Nephron (organoid): Measurements from ENCODE around the gene STAT4.

Experiments used
- H3K27ac Mint-ChIP-seq, 3 experiments: 2 replicates each; pipeline ENCODE4 v1.8.0; 2020; ENCODE audit warnings: mixed read lengths in 3 of 3, mild to moderate bottlenecking in 2 of 3, moderate library complexity in 1 of 3
- H3K27me3 Mint-ChIP-seq: 2 replicates; pipeline ENCODE4 v1.8.0; 2021; ENCODE audit warnings: low read depth, mild to moderate bottlenecking, moderate library complexity, mixed read lengths
- H3K36me3 Mint-ChIP-seq: 2 replicates; pipeline ENCODE4 v1.8.0; 2020; ENCODE audit warnings: low read depth, mixed read lengths
- H3K4me1 Mint-ChIP-seq: 2 replicates; pipeline ENCODE4 v1.8.0; 2020; ENCODE audit warnings: mixed read lengths
- H3K4me3 Mint-ChIP-seq, 3 experiments: 2 replicates each; pipeline ENCODE4 v1.8.0; 2020; ENCODE audit warnings: mild to moderate bottlenecking in 3 of 3, mixed read lengths in 3 of 3, moderate library complexity in 2 of 3
- H3K9me3 Mint-ChIP-seq: 2 replicates; pipeline ENCODE4 v1.8.0; 2020; ENCODE audit warnings: mixed read lengths
- CTCF ChIP-seq, 3 experiments: fragments of 200-600 bp; sonication (generic); IDR thresholded peaks; one replicate each; pipeline ENCODE4 v1.5.0; 2021; ENCODE audit warnings: antibody characterized with exemption in 3 of 3; ENCODE audit not compliant: unreplicated experiment in 3 of 3

Gene STAT4

GRCh38 chr2:191064590-191064989 lies 86.2 kb downstream of the STAT4 start:
- Mint-ChIP-seq H3K9me3 (no peaks in the 10 kb centered on the region), H3K4me1 (no peaks in the 10 kb centered on the region), H3K27me3 (no peaks in the 10 kb centered on the region), H3K4me3 (no peak overlapping the region), H3K36me3 (no peaks in the 10 kb centered on the region), H3K27ac (no peak overlapping the region)
- no peak for TF ChIP-seq CTCF (IDR thresholded peaks at IDR 0.05; ENCODE audit: unreplicated experiment in 3 of 3)

GRCh38 chr2:191063584-191063983 lies 87.2 kb downstream of the STAT4 start:
- H3K36me3 Mint-ChIP-seq, result no peaks in the 10 kb centered on the region
- H3K4me1 Mint-ChIP-seq, result no peaks in the 10 kb centered on the region

GRCh38 chr2:191061381-191061980 lies 89.3 kb downstream of the STAT4 start:
- H3K9me3 Mint-ChIP-seq, result no peaks in the 10 kb centered on the region
- H3K4me1 Mint-ChIP-seq, result no peaks in the 10 kb centered on the region

More at GRCh38 chr2:191063584-191063983, 87.2 kb downstream of the STAT4 start:
- H3K4me3 Mint-ChIP-seq, result no peak overlapping the region
- no peak overlapping the region for H3K27ac Mint-ChIP-seq
- H3K9me3 Mint-ChIP-seq, result no peaks in the 10 kb centered on the region
- no peaks in the 10 kb centered on the region for H3K27me3 Mint-ChIP-seq
- TF ChIP-seq CTCF (IDR thresholded peaks at IDR 0.05; ENCODE audit: unreplicated experiment in 3 of 3), result no peak

GRCh38 chr2:191059308-191059707 lies 91.5 kb downstream of the STAT4 start:
- Mint-ChIP-seq H3K36me3 (no peaks in the 10 kb centered on the region), H3K4me3 (no peak overlapping the region), H3K9me3 (no peaks in the 10 kb centered on the region), H3K27ac (no peak overlapping the region), H3K27me3 (no peaks in the 10 kb centered on the region), H3K4me1 (no peaks in the 10 kb centered on the region)
- no peak for TF ChIP-seq CTCF (IDR thresholded peaks at IDR 0.05; ENCODE audit: unreplicated experiment in 3 of 3)

More at GRCh38 chr2:191061381-191061980, 89.3 kb downstream of the STAT4 start:
- no peak for TF ChIP-seq CTCF (IDR thresholded peaks at IDR 0.05; ENCODE audit: unreplicated experiment in 3 of 3)
- no peak overlapping the region for H3K27ac Mint-ChIP-seq
- no peaks in the 10 kb centered on the region for H3K36me3 Mint-ChIP-seq
- no peaks in the 10 kb centered on the region for H3K27me3 Mint-ChIP-seq
- no peak overlapping the region for H3K4me3 Mint-ChIP-seq

GRCh38 chr2:191056228-191056627 lies 94.6 kb downstream of the STAT4 start:
- no peaks in the 10 kb centered on the region for H3K9me3 Mint-ChIP-seq
- no peak overlapping the region for H3K4me3 Mint-ChIP-seq
- no peaks in the 10 kb centered on the region for H3K36me3 Mint-ChIP-seq
- H3K27me3 Mint-ChIP-seq, result no peaks in the 10 kb centered on the region
- TF ChIP-seq CTCF (IDR thresholded peaks at IDR 0.05; ENCODE audit: unreplicated experiment in 3 of 3), result no peak
- no peaks in the 10 kb centered on the region for H3K4me1 Mint-ChIP-seq
- H3K27ac Mint-ChIP-seq, result no peak overlapping the region

- H3K27me3 Mint-ChIP-seq, result peaks cover 6% of the 10 kb centered on the region
- no peaks in the 10 kb centered on the region for H3K9me3 Mint-ChIP-seq
- H3K27ac Mint-ChIP-seq, result no peak overlapping the region
- no peaks in the 10 kb centered on the region for H3K36me3 Mint-ChIP-seq
- H3K4me3 Mint-ChIP-seq, result no peak overlapping the region
- TF ChIP-seq CTCF (IDR thresholded peaks at IDR 0.05; ENCODE audit: unreplicated experiment in 3 of 3), result no peak
- no peaks in the 10 kb centered on the region for H3K4me1 Mint-ChIP-seq
Measured at GRCh38 chr2:191053256-191053655, 97.5 kb downstream of the STAT4 start.
